Heart left ventricle (tissue), 13 donors: ENCODE results near the gene BMPR1B.

Experiments used
- POLR2A ChIP-seq, 2 donors: fragments of 450-650 bp; IDR thresholded peaks; one replicate each; pipeline ENCODE4 v1.6.1; 2017; ENCODE audit warnings: antibody characterized with exemption in 2 of 2, mild to moderate bottlenecking in 2 of 2, moderate library complexity in 2 of 2
- TF ChIP-seq, protein P1 (sequence below), 12 donors: fragments of 200-600 bp; sonication (generic) in 4 of 12; IDR thresholded peaks; one replicate each; pipeline versions ENCODE4 v1.5.0 to v1.8.0; 2018 to 2022; ENCODE audit warnings: antibody characterized with exemption in 12 of 12, mild to moderate bottlenecking in 5 of 12
- donor health status: ischemic (EF 13 %, LVEDD 7.1; RV severe dilation, severe dysfunction).
- donor health status: DM: no; HTN: yes; CAD: no.
- donor health status: DM: no; HTN: no; CAD: no.
- donor health status: ischemic (EF 25% LVEDD 6.9; RV normal size, moderate dysfunction).
- donor health status: ischemic (EF 25% LVEDD 5.7; RV mildly dilated, moderate dysfunction).
- donor health status: ischemic (EF 35%, LVEDD 5.7; RV mildly dilated, moderate dysfunction).
- donor health status: nonischemic (EF 11% LVEDD 7.7; RV severe dilation, severe dysfunction).
- donor health status: DM: yes; HTN: yes; CAD: no.
- donor health status: PGD.
- donor health status: ischemic (EF 29% LVEDD 5.4; RV normal size, mild dysfunction).
- donor health status: nonischemic (EF 23%, LVEDD 6.1; RV moderate dilation, normal function).

DNA sequence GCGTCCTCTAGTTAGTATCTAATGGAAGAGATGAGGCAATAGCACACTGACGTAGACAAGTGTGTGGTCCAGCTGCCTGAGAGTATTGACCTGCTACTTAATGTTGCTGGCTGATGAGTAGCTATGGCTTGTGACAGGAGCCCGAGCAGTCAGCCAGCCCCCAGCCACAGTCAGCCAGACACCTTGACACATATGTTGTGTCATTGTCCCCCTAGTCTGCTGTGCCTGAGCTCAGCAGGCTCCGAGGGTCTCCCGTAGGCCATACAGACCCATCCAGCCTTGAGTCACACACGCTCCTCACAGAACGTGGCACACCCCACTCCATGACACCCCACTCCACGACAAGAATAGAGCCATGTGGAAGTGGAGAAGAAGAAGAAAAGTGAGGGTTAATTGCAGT is 428.9 kb downstream of the BMPR1B start:
- TF ChIP-seq, protein P1, sequence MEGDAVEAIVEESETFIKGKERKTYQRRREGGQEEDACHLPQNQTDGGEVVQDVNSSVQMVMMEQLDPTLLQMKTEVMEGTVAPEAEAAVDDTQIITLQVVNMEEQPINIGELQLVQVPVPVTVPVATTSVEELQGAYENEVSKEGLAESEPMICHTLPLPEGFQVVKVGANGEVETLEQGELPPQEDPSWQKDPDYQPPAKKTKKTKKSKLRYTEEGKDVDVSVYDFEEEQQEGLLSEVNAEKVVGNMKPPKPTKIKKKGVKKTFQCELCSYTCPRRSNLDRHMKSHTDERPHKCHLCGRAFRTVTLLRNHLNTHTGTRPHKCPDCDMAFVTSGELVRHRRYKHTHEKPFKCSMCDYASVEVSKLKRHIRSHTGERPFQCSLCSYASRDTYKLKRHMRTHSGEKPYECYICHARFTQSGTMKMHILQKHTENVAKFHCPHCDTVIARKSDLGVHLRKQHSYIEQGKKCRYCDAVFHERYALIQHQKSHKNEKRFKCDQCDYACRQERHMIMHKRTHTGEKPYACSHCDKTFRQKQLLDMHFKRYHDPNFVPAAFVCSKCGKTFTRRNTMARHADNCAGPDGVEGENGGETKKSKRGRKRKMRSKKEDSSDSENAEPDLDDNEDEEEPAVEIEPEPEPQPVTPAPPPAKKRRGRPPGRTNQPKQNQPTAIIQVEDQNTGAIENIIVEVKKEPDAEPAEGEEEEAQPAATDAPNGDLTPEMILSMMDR (IDR thresholded peaks at IDR 0.05), result no peak
- no peak for TF ChIP-seq POLR2A (IDR thresholded peaks at IDR 0.05)
